PC-9 (cell line): Measurements from ENCODE around the gene GLO1. TPM values are rescaled to one million over a fixed set of nuclear protein-coding genes. Genes with fewer than 3 reads are reported as not detected.
A peak's percentile ranks its signal among the peaks of the same experiment; 100 is the strongest.
"Not testable (repeated sequence)": the region's sequence is repeated elsewhere in the genome, so short reads cannot be mapped to it uniquely, and the experiment has no call there.

ENCODE experiments used
- BruUV-seq: library from RNA; stranded (reverse); fragments of 400-500 nt; replicated peaks from 2 replicates; lab custom pipeline; 2021; lab: Mats Ljungman, UMichigan
- CTCF ChIA-PET: fragments of 300-600 bp; sonication (Branson Sonifier 250); formaldehyde crosslinking; loops from one replicate; lab custom pipeline; 2022; ENCODE audit warnings: antibody characterized with exemption; lab: Charles Lee
- POLR2A ChIA-PET: fragments of 300-600 bp; sonication (Branson Sonifier 250); formaldehyde crosslinking; loops from one replicate; lab custom pipeline; 2022; ENCODE audit warnings: antibody characterized with exemption; ENCODE audit not compliant: unreplicated experiment; lab: Charles Lee
- DNase-seq, 2 experiments: peaks; one replicate each; pipeline versions ENCODE4 v3.0.0 to v3.0.0-alpha.2; 2015 to 2022; ENCODE audit warnings: mixed read lengths in 1 of 2
- H2AFZ ChIP-seq: fragments of 200-600 bp; sonication (generic); 2 replicates; pipeline ENCODE4 v1.8.1; 2017; ENCODE audit warnings: antibody characterized with exemption
- H3F3A ChIP-seq: fragments of 200-600 bp; sonication (generic); 2 replicates; pipeline ENCODE4 v1.8.1; 2017; ENCODE audit warnings: antibody characterized with exemption, mild to moderate bottlenecking, low read depth; ENCODE audit not compliant: insufficient read depth
- H3K27ac ChIP-seq: fragments of 200-600 bp; sonication (generic); 2 replicates; pipeline ENCODE4 v1.6.1; 2016; ENCODE audit warnings: mixed run types
- H3K27me3 ChIP-seq: fragments of 200-600 bp; sonication (generic); 2 replicates; pipeline ENCODE4 v1.6.1; 2016; ENCODE audit warnings: low read depth, mixed run types; ENCODE audit not compliant: insufficient read depth
- H3K36me3 ChIP-seq: fragments of 200-600 bp; sonication (generic); 2 replicates; pipeline ENCODE4 v1.6.1; 2016; ENCODE audit warnings: low read depth, mixed run types
- H3K4me1 ChIP-seq: fragments of 200-600 bp; sonication (generic); replicated peaks from 2 replicates; pipeline ENCODE4 v1.6.1; 2016; ENCODE audit warnings: mixed run types; ENCODE audit not compliant: insufficient read depth
- H3K4me2 ChIP-seq: fragments of 200-600 bp; sonication (generic); 2 replicates; pipeline ENCODE4 v1.6.1; 2017; ENCODE audit warnings: mixed run types
- H3K4me3 ChIP-seq: fragments of 200-600 bp; sonication (generic); 2 replicates; pipeline ENCODE4 v1.6.1; 2016; ENCODE audit warnings: mixed run types
- H3K79me2 ChIP-seq: fragments of 200-600 bp; sonication (generic); 2 replicates; pipeline ENCODE4 v1.6.1; 2017; ENCODE audit warnings: low read depth, mixed run types
- H3K9me2 ChIP-seq: fragments of 200-600 bp; sonication (generic); 2 replicates; pipeline ENCODE4 v1.8.1; 2017; ENCODE audit warnings: mild to moderate bottlenecking; ENCODE audit not compliant: insufficient read depth
- H3K9me3 ChIP-seq: fragments of 200-600 bp; sonication (generic); 2 replicates; pipeline ENCODE4 v1.8.1; 2016; ENCODE audit warnings: low read depth; ENCODE audit not compliant: insufficient read depth
- H4K20me1 ChIP-seq: fragments of 200-600 bp; sonication (generic); 2 replicates; pipeline ENCODE4 v1.8.1; 2017; ENCODE audit not compliant: insufficient read depth
- EZH2 ChIP-seq: fragments of 200-600 bp; sonication (generic); IDR thresholded peaks from 2 replicates; pipeline ENCODE4 v1.8.0; 2017; ENCODE audit warnings: antibody characterized with exemption, low read depth
- intact Hi-C: fragments of 100-400 bp; cut with micrococcal nuclease; formaldehyde crosslinking; loops from one replicate; pipeline ENCODE4 v1.10.0; 2022; ENCODE audit not compliant: unreplicated experiment
- total RNA-seq: library from RNA; stranded (reverse); gene quantifications from 2 replicates; pipeline ENCODE4 v1.2.3, GENCODE V29; 2021
- TF ChIP-seq, protein P1 (sequence below): fragments of 200-600 bp; sonication (generic); conservative IDR thresholded peaks from 2 replicates; pipeline ENCODE4 v1.6.1; 2017; ENCODE audit warnings: mixed run types, antibody characterized with exemption, mild to moderate bottlenecking, moderate library complexity

Gene GLO1
- total RNA-seq, 1 experiment from 2014 or later: 118 TPM

GRCh38 chr6:38703949-38704590 lies 1.1 kb upstream of the GLO1 start:
- no peaks in the 10 kb centered on the region for H3K9me3 ChIP-seq
- POLR2A ChIA-PET: interaction anchor here (0.6 kb wide), 1 partner anchor 1851 kb away, joined by 6 read pairs; no protein-coding TSS in a partner anchor

DNA sequence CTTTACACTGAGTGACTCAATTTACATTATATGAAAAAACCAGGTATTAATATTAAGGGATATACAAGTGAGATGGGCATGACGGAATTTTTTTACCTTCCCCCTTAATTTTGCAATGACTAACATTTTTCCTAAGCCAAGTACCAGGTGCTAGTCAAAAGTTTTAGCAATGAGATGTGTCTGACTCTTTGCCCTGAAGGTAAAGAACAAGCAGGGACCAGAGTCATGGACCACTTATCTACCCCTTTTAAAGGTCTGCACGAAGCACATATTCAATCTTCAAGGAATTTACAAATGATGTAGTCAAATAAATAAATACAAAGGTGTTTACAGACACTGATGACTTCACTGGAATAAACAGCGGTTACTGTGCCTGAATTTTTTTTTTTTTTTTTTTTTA lies 1.4 kb downstream of the GLO1 start:
- DNase-seq: no peak
- TF ChIP-seq EZH2: no peak
- TF ChIP-seq, protein P1, sequence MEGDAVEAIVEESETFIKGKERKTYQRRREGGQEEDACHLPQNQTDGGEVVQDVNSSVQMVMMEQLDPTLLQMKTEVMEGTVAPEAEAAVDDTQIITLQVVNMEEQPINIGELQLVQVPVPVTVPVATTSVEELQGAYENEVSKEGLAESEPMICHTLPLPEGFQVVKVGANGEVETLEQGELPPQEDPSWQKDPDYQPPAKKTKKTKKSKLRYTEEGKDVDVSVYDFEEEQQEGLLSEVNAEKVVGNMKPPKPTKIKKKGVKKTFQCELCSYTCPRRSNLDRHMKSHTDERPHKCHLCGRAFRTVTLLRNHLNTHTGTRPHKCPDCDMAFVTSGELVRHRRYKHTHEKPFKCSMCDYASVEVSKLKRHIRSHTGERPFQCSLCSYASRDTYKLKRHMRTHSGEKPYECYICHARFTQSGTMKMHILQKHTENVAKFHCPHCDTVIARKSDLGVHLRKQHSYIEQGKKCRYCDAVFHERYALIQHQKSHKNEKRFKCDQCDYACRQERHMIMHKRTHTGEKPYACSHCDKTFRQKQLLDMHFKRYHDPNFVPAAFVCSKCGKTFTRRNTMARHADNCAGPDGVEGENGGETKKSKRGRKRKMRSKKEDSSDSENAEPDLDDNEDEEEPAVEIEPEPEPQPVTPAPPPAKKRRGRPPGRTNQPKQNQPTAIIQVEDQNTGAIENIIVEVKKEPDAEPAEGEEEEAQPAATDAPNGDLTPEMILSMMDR: no peak
- POLR2A ChIA-PET: no interaction called here
- H3K27me3 ChIP-seq: no peaks in the 10 kb centered on the region
- CTCF ChIA-PET: no interaction called here
- H3F3A ChIP-seq: peaks cover 6% of the 10 kb centered on the region; the same call in 1 of the 2 replicates
- peaks cover 10% of the 10 kb centered on the region for H3K36me3 ChIP-seq
- peaks cover 58% of the 10 kb centered on the region for H3K79me2 ChIP-seq
- H3K9me2 ChIP-seq: no peaks in the 10 kb centered on the region
- no peak overlapping the region for H3K27ac ChIP-seq
- BruUV-seq: no TSS peak
- peak overlapping the region; percentile 95 for H3K4me2 ChIP-seq
- H3K4me3 ChIP-seq: no peak overlapping the region
- no peaks in the 10 kb centered on the region for H3K4me1 ChIP-seq
- intact Hi-C loops: no loop called here
- H4K20me1 ChIP-seq: 0 out of 2 replicates have a peak, but pooled peaks cover 9% of the 10 kb centered on the region
- no peak overlapping the region for H2AFZ ChIP-seq
- H3K9me3 ChIP-seq: no peaks in the 10 kb centered on the region

More at GRCh38 chr6:38703949-38704590, 1.1 kb upstream of the GLO1 start:
- Histone ChIP-seq H3K9me2 (no peaks in the 10 kb centered on the region), H3K36me3 (peaks cover 7% of the 10 kb centered on the region), H3K4me1 (no peaks in the 10 kb centered on the region), H3K79me2 (peaks cover 37% of the 10 kb centered on the region), H3K27me3 (no peaks in the 10 kb centered on the region), H3K4me3 (no peak overlapping the region), H2AFZ (no peak overlapping the region), H3F3A (peaks cover 6% of the 10 kb centered on the region; the same call in 1 of the 2 replicates), H3K27ac (no peak overlapping the region), H3K4me2 (no peak overlapping the region), H4K20me1 (no peaks in the 10 kb centered on the region)
- BruUV-seq: no TSS peak
- intact Hi-C loops: no loop called here
- CTCF ChIA-PET: interaction anchor here (0.6 to 0.7 kb wide), 2 partner anchors 12 to 100 kb away, joined by 6 to 7 read pairs; no protein-coding TSS in a partner anchor
- DNase-seq: no peak
- TF ChIP-seq, protein P1: no peak
- TF ChIP-seq EZH2: no peak

- H3K27me3 ChIP-seq, DNase-seq, H3K9me3 ChIP-seq, H3K4me1 ChIP-seq, H3K27ac ChIP-seq, H3K4me2 ChIP-seq, H2AFZ ChIP-seq, POLR2A ChIA-PET, H3K9me2 ChIP-seq, CTCF ChIA-PET, intact Hi-C loops, H3K4me3 ChIP-seq, H3F3A ChIP-seq, BruUV-seq: not testable (repeated sequence)
- peaks cover 12% of the 10 kb centered on the region; the same call in 1 of the 2 replicates for H4K20me1 ChIP-seq
- peaks cover 77% of the 10 kb centered on the region for H3K79me2 ChIP-seq
- H3K36me3 ChIP-seq: peaks cover 18% of the 10 kb centered on the region
Observed at GRCh38 chr6:38699702-38700101, 3.2 kb downstream of the GLO1 start.
